NCI-H1694 treated with DMSO at 0.1 percent for 48 hours (cell line): Measurements from ENCODE around the gene LATS2.

ENCODE experiments used
- DNase-seq: peaks from one replicate; lab custom pipeline; 2025; lab: John Stamatoyannopoulos, UW

LATS2 gene

GRCh38 chr13:21015284-21015683 is 46.1 kb downstream of the LATS2 start:
- DNase-seq = no peak

DNA sequence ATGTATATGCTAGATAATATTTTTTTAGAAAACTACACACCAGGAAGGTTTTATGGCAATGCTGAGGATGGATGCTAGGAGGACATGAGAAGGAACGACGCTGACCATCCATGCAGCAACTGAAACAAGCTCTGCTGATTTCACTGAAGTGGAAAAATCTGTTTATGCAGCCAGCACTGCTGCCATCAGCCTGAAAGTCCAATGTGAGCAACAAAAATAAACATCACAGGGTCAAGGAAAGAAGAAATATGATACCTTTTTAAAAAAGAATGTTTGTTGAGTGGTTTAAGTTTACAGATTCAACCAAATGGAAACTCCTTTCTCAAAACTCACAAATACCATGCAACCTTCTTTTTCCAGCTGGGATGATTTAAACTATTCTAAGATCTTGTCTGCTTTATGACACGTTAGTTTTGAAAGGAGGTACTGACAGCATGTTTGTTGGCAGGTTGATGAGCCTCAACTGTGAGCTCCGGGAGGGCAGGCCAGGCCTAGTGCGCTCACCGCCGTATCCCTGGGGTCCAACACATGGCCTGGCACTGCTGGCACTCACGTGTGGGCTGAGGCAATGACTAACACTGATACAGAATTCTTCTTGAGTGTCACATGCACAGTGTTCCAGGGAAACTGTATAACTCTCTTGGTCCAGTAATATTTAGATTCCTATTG is 46.8 kb downstream of the LATS2 start:
- DNase-seq = no peak

DNA sequence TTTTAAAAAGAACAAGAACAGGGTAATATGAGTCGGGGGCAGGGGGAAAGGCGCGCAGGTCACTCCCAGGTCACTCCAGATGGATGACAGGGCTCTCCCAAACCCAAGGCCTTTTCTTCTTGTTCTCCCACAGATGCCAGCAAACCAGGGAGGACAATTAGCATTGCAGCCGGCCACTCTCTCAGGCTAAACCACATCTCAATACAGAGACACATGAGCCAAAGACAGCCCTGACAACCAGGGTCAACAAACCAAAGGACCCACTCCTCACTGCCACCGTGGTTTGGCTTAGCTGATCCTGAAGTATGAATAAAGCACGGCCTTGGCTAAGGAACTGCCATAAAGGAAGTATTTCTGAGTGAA is 47.3 kb downstream of the LATS2 start:
- no peak for DNase-seq

DNA sequence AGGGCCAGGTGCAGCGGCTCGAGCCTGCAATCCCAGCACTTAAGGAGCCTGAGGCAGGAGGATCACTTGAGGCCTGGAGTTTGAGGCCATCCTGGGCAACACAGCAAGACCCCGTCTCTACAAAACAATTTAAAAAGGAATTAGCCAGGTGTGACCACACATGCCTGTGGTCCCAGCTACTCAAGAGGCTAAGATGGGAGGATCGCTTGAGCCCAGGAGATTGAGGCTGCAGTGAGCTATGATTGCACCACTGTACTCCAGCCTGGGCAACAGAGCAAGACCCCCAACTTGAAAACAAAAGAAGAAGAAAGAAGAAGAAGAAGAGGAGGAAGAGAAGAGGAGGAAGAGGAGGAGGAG is 47.7 kb downstream of the LATS2 start:
- DNase-seq = no peak

DNA sequence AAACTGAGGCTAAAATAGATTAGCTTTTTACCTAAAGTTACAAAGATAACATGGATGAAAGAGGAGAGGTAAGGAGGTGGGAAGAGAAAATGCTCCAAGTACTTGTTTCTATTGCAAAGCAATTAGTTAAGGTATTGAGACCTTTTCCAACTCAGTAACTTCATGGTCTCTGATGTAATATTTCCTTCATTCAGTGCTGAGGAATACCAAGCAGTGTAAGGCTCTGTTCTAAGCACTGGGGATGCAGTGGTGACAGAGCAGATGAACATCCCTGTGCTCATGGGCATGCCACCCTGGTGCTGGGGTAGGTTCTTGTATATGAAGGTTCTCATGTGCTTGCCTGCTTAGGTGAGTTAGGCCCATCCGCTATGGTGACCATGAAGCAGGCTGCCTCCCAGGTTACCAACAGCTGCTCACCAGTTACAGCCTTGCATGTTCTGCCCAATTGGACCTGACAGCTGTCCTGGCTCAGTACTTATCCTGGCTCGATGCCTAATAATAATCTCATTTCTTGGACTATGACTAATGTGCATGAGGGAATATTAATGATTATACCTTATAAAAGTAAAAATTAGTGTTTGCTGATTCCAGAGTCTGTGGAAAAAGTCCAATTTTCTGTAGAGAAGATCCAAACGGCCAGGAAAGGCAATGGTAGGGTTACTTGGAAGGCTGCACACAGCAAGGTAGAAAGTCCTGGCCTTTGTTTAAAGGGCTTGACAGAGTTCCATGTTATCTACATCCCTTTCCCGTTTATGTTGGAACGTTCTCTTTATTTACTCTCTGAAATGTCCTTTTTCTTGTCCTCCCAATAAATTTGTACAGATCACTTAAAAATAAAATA is 48.3 kb downstream of the LATS2 start:
- DNase-seq = peak; percentile 26

- no peak for DNase-seq
Measured at GRCh38 chr13:21012211-21012610, 49.2 kb downstream of the LATS2 start.

- DNase-seq = no peak
Measured at GRCh38 chr13:21011378-21011777, 50.0 kb downstream of the LATS2 start.

DNA sequence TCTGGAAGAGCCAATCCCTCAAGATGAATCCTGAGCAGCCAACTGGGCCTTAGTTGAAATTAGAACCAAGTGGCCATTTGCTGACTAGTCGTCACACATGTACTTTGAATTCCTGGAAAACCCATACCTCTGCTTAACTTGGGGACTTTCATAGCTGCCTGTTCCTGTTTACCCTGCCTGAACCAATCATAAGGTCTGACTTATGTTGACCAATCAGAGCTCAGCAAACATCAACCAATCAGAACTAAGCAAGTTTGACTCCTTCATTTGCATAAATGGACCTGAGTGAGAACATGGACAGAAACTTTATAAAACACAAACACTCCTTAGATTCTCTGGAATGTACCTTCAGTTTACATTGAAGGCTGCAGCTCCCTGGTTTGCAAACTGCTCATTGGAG is 50.8 kb downstream of the LATS2 start:
- no peak for DNase-seq

- no peak for DNase-seq
Measured at GRCh38 chr13:21009036-21009435, 52.4 kb downstream of the LATS2 start.

GRCh38 chr13:21008026-21008425 is 53.4 kb downstream of the LATS2 start:
- DNase-seq = no peak

DNA sequence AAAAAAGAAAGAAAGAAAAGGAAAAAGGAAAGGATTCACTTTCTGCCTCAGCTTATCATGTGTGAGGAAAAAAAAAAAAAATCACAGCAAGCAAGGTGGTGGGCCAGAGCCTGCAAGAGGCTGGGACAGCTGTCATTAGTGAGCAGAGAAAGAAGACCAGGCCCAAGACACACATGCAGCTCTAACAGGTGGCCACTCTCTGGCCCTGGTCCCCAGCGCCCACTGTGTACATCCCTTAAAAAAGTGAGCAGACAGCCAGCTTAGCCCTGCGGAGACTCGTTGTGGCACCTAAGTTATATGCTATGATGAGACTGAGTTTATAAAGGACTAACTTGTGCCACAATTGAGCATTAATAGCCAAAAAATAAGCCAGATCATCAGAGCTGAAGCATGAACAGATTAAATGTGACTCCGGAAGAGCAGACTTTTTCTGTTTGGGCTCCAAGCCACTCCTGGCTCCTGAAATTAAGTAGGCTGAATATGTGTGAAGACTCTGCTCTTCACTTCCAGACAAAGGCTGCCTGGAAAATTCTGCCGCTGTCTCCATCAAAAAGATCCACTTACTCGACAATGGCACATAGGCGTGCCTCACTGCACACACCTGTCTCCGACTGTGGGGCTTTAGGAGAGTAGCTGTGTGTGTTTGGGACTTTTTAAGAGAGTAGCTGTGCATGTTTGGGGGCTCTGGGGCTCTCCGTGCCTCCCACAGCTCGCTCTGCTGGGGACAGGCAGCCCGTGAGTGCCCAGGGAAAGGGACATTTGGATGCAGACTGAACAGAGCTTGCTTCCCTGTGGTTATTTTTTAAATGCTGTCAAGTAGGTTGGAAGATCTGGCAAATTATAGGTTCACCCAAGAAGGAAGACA is 55.0 kb downstream of the LATS2 start:
- no peak for DNase-seq

- no peak for DNase-seq
Measured at GRCh38 chr13:21005193-21005592, 56.2 kb downstream of the LATS2 start.

DNA sequence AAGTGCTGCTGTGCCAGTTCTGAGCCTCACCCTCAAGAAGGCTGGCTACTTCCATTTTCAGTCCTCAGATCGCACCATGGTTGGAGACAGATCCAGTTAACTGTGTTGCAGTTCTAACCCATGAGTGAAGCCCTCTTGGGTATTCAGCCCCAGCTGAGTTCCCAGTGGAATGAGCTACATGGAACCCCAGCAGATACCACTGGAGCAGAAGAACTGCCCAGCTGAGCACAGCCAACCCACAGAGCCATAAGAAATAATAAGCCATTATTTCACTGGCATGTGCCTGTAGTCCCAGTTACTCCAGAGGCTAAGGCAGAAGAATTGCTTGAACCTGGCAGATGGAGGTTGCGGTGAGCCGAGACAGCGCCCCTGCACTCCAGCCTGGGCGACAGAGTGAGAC is 59.9 kb downstream of the LATS2 start:
- DNase-seq = no peak

GRCh38 chr13:21000647-21001046 is 60.7 kb downstream of the LATS2 start:
- no peak for DNase-seq

GRCh38 chr13:20998649-20999415 is 62.6 kb downstream of the LATS2 start:
- no peak for DNase-seq

- no peak for DNase-seq
Measured at GRCh38 chr13:20997301-20998161, 63.9 kb downstream of the LATS2 start.

- DNase-seq = no peak
Measured at GRCh38 chr13:20995245-20995838, 66.0 kb downstream of the LATS2 start.

- no peak for DNase-seq
Measured at GRCh38 chr13:20994441-20994821, 67.0 kb downstream of the LATS2 start.

GRCh38 chr13:20993661-20994440 is 67.5 kb downstream of the LATS2 start:
- DNase-seq = no peak

- DNase-seq = no peak
Measured at GRCh38 chr13:20993211-20993610, 68.2 kb downstream of the LATS2 start.
